ENCODE data around the gene TRPV4. TPM values are rescaled to one million over a fixed set of nuclear protein-coding genes. Genes with fewer than 3 reads are reported as not detected.
A peak's percentile ranks its signal among the peaks of the same experiment; 100 is the strongest.

TRPV4 gene
- polyA plus RNA-seq, 2 donors: 6.7 to 10.7 TPM

DNA sequence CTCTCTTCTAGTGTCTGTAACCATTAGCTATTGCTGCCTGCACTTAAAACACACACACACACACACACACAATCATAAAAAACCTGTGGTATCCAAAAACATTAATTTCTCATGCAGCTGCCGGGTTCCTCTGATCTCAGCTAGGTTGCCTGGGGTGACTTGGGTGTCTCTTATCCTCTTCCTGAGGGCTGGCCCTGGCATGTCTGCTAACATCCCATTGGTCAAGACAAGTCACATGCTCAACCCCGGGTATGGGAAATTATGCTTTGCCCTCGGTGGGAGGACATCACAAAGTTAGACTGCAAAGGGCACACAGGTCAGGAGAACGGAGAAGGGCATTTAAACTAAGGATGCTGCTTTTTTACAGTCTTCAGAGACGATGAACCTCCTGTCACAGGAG, 55.7 kb downstream of the TRPV4 start:
- H3K4me3 ChIP-seq (ENCODE audit: low read depth in 1 of 2, low read length in 2 of 2): no peak overlapping the region
- no peaks in the 10 kb centered on the region for H3K36me3 ChIP-seq (ENCODE audit: control insufficient read depth in 2 of 2, insufficient read depth in 2 of 2, low read length in 1 of 2)
- no peak overlapping the region for H3K27ac ChIP-seq (ENCODE audit: low read depth in 2 of 2, low read length in 1 of 2)
- peaks cover 0 to 2% of the 10 kb centered on the region in 2 donors for H3K4me1 ChIP-seq (ENCODE audit: control insufficient read depth in 2 of 2, insufficient read depth in 2 of 2, low read length in 1 of 2)
- WGBS, 2 donors: 29 to 30% methylated on average over 5 of the region's 5 CpGs
- H3K27me3 ChIP-seq (ENCODE audit: control insufficient read depth in 1 of 2, insufficient read depth in 2 of 2, low read length in 2 of 2): no peaks in the 10 kb centered on the region
- peaks cover 3 to 6% of the 10 kb centered on the region in 2 donors for H3K9me3 ChIP-seq (ENCODE audit: control insufficient read depth in 2 of 2, insufficient read depth in 1 of 2, low read depth in 1 of 2, low read length in 1 of 2)

DNA sequence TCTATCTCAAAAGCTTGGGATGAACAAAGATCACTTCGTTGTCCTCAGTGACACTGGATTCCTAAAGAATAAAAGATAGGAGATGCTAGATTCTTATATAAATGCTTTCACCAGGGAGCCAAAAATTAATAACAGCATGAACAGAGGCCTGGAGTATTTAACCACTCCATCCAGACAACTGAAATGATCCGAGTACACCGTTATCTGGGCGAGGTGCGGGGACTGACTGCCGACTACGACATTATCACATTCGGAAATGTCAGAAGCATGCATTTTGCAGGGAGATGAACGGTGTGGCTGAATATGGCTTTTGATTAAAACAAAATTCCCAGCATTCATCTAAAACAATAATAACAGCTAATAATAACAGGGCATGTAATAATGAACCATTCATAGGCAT, 56.6 kb downstream of the TRPV4 start:
- Histone ChIP-seq H3K27me3 (ENCODE audit: control insufficient read depth in 1 of 2, insufficient read depth in 2 of 2, low read length in 2 of 2) (no peaks in the 10 kb centered on the region), H3K4me3 (ENCODE audit: low read depth in 1 of 2, low read length in 2 of 2) (no peak overlapping the region), H3K36me3 (ENCODE audit: control insufficient read depth in 2 of 2, insufficient read depth in 2 of 2, low read length in 1 of 2) (no peaks in the 10 kb centered on the region), H3K27ac (ENCODE audit: low read depth in 2 of 2, low read length in 1 of 2) (no peak overlapping the region), H3K4me1 (ENCODE audit: control insufficient read depth in 2 of 2, insufficient read depth in 2 of 2, low read length in 1 of 2) (peaks cover 0 to 2% of the 10 kb centered on the region in 2 donors), H3K9me3 (ENCODE audit: control insufficient read depth in 2 of 2, insufficient read depth in 1 of 2, low read depth in 1 of 2, low read length in 1 of 2) (peaks cover 3% of the 10 kb centered on the region in 2 donors)
- WGBS, 2 donors: 77 to 79% methylated on average over 9 of the region's 9 CpGs

GRCh38 chr12:109775172-109775881, 57.9 kb downstream of the TRPV4 start:
- Histone ChIP-seq H3K36me3 (ENCODE audit: control insufficient read depth in 2 of 2, insufficient read depth in 2 of 2, low read length in 1 of 2) (no peaks in the 10 kb centered on the region), H3K27me3 (ENCODE audit: control insufficient read depth in 1 of 2, insufficient read depth in 2 of 2, low read length in 2 of 2) (no peaks in the 10 kb centered on the region), H3K27ac (ENCODE audit: low read depth in 2 of 2, low read length in 1 of 2) (no peak overlapping the region), H3K4me1 (ENCODE audit: control insufficient read depth in 2 of 2, insufficient read depth in 2 of 2, low read length in 1 of 2) (peaks cover 0 to 2% of the 10 kb centered on the region in 2 donors), H3K9me3 (ENCODE audit: control insufficient read depth in 2 of 2, insufficient read depth in 1 of 2, low read depth in 1 of 2, low read length in 1 of 2) (peaks cover 3% of the 10 kb centered on the region in 2 donors), H3K4me3 (ENCODE audit: low read depth in 1 of 2, low read length in 2 of 2) (no peak overlapping the region)
- 18% methylated on average over 10 of the region's 10 CpGs for WGBS, 2 donors

GRCh38 chr12:109773384-109774011, 59.7 kb downstream of the TRPV4 start:
- Histone ChIP-seq H3K27ac (ENCODE audit: low read depth in 2 of 2, low read length in 1 of 2) (no peak overlapping the region), H3K4me1 (ENCODE audit: control insufficient read depth in 2 of 2, insufficient read depth in 2 of 2, low read length in 1 of 2) (peaks cover 0 to 2% of the 10 kb centered on the region in 2 donors), H3K36me3 (ENCODE audit: control insufficient read depth in 2 of 2, insufficient read depth in 2 of 2, low read length in 1 of 2) (no peaks in the 10 kb centered on the region), H3K4me3 (ENCODE audit: low read depth in 1 of 2, low read length in 2 of 2) (peak overlapping the region in 1 of 2 donors; percentile 8), H3K27me3 (ENCODE audit: control insufficient read depth in 1 of 2, insufficient read depth in 2 of 2, low read length in 2 of 2) (no peaks in the 10 kb centered on the region), H3K9me3 (ENCODE audit: control insufficient read depth in 2 of 2, insufficient read depth in 1 of 2, low read depth in 1 of 2, low read length in 1 of 2) (no peaks in the 10 kb centered on the region)
- WGBS, 2 donors: 21 to 25% methylated on average over 21 of the region's 21 CpGs

- whole genome bisulfite sequencing, 2 donors: 49 to 54% methylated on average over 12 of the region's 12 CpGs
- no peaks in the 10 kb centered on the region for H3K36me3 ChIP-seq (ENCODE audit: control insufficient read depth in 2 of 2, insufficient read depth in 2 of 2, low read length in 1 of 2)
- H3K27me3 ChIP-seq (ENCODE audit: control insufficient read depth in 1 of 2, insufficient read depth in 2 of 2, low read length in 2 of 2): no peaks in the 10 kb centered on the region
- H3K4me3 ChIP-seq (ENCODE audit: low read depth in 1 of 2, low read length in 2 of 2): no peak overlapping the region
- H3K4me1 ChIP-seq (ENCODE audit: control insufficient read depth in 2 of 2, insufficient read depth in 2 of 2, low read length in 1 of 2): peaks cover 0 to 2% of the 10 kb centered on the region in 2 donors
- no peak overlapping the region for H3K27ac ChIP-seq (ENCODE audit: low read depth in 2 of 2, low read length in 1 of 2)
- no peaks in the 10 kb centered on the region for H3K9me3 ChIP-seq (ENCODE audit: control insufficient read depth in 2 of 2, insufficient read depth in 1 of 2, low read depth in 1 of 2, low read length in 1 of 2)
Measured at GRCh38 chr12:109772622-109773321, 60.4 kb downstream of the TRPV4 start.

- 87% methylated on average over 17 of the region's 17 CpGs for WGBS, 2 donors
- H3K9me3 ChIP-seq (ENCODE audit: control insufficient read depth in 2 of 2, insufficient read depth in 1 of 2, low read depth in 1 of 2, low read length in 1 of 2): no peaks in the 10 kb centered on the region
- no peak overlapping the region for H3K4me3 ChIP-seq (ENCODE audit: low read depth in 1 of 2, low read length in 2 of 2)
- no peaks in the 10 kb centered on the region for H3K27me3 ChIP-seq (ENCODE audit: control insufficient read depth in 1 of 2, insufficient read depth in 2 of 2, low read length in 2 of 2)
- H3K4me1 ChIP-seq (ENCODE audit: control insufficient read depth in 2 of 2, insufficient read depth in 2 of 2, low read length in 1 of 2): peaks cover 0 to 2% of the 10 kb centered on the region in 2 donors
- H3K36me3 ChIP-seq (ENCODE audit: control insufficient read depth in 2 of 2, insufficient read depth in 2 of 2, low read length in 1 of 2): no peaks in the 10 kb centered on the region
- H3K27ac ChIP-seq (ENCODE audit: low read depth in 2 of 2, low read length in 1 of 2): no peak overlapping the region
Measured at GRCh38 chr12:109771746-109772621, 61.2 kb downstream of the TRPV4 start.

- H3K36me3 ChIP-seq (ENCODE audit: control insufficient read depth in 2 of 2, insufficient read depth in 2 of 2, low read length in 1 of 2): no peaks in the 10 kb centered on the region
- H3K4me3 ChIP-seq (ENCODE audit: low read depth in 1 of 2, low read length in 2 of 2): no peak overlapping the region
- no peaks in the 10 kb centered on the region for H3K27me3 ChIP-seq (ENCODE audit: control insufficient read depth in 1 of 2, insufficient read depth in 2 of 2, low read length in 2 of 2)
- no peaks in the 10 kb centered on the region for H3K9me3 ChIP-seq (ENCODE audit: control insufficient read depth in 2 of 2, insufficient read depth in 1 of 2, low read depth in 1 of 2, low read length in 1 of 2)
- WGBS, 2 donors: 84 to 86% methylated on average over 17 of the region's 17 CpGs
- peaks cover 0 to 2% of the 10 kb centered on the region in 2 donors for H3K4me1 ChIP-seq (ENCODE audit: control insufficient read depth in 2 of 2, insufficient read depth in 2 of 2, low read length in 1 of 2)
- H3K27ac ChIP-seq (ENCODE audit: low read depth in 2 of 2, low read length in 1 of 2): no peak overlapping the region
Measured at GRCh38 chr12:109770861-109771670, 62.1 kb downstream of the TRPV4 start.

DNA sequence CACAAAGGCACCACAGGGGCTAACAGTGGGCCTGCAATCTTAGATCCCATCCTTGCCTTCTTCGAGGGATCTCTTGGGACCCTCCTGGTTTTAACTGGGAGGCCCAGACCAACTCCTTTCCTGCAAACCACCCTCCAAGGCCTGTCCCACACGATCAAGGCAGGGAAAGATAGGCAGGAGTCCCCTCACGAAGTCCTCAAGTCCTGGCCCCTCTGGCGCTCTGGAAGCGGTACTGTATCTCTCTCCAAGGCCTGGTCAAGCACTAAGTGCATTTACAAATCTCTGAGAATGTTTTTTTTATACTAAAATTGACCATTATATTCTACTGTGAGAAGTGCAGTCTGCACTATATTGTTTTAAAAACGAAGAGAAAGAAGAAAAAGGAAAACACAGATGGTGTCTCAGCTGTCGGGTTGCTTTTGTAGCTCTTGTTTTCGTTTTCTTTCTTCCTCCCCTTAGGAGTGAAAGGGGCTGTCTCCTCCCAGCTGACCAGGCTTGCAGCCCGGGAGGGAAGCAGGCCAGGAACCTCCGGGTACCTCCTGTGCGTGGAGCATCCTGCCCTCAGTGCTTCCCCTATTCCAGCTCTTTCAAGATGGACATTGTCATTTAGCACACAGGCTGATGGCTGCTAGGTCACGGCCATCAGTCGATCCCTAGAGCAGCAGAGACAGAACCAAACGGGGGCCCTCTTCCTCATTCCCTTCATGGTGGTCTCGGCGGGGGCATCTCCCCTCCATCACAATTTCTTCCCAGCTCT, 62.9 kb downstream of the TRPV4 start:
- no peaks in the 10 kb centered on the region for H3K36me3 ChIP-seq (ENCODE audit: control insufficient read depth in 2 of 2, insufficient read depth in 2 of 2, low read length in 1 of 2)
- WGBS, 2 donors: 77 to 78% methylated on average over 16 of the region's 16 CpGs
- H3K4me3 ChIP-seq (ENCODE audit: low read depth in 1 of 2, low read length in 2 of 2): no peak overlapping the region
- peaks cover 0 to 2% of the 10 kb centered on the region in 2 donors for H3K4me1 ChIP-seq (ENCODE audit: control insufficient read depth in 2 of 2, insufficient read depth in 2 of 2, low read length in 1 of 2)
- no peaks in the 10 kb centered on the region for H3K9me3 ChIP-seq (ENCODE audit: control insufficient read depth in 2 of 2, insufficient read depth in 1 of 2, low read depth in 1 of 2, low read length in 1 of 2)
- no peak overlapping the region for H3K27ac ChIP-seq (ENCODE audit: low read depth in 2 of 2, low read length in 1 of 2)
- H3K27me3 ChIP-seq (ENCODE audit: control insufficient read depth in 1 of 2, insufficient read depth in 2 of 2, low read length in 2 of 2): no peaks in the 10 kb centered on the region
